ENCODE results near the gene KRTAP4-11.
"Not testable (repeated sequence)": the region's sequence is repeated elsewhere in the genome, so short reads cannot be mapped to it uniquely, and the experiment has no call there.

The KRTAP4-11 gene

GRCh38 chr17:41123991-41124371 is 5.8 kb upstream of the KRTAP4-11 start, which contains the start of gene KRTAP4-12:
KRTAP4-12 (minus strand) TSS chr17:41124182; CDS start chr17:41124122, 60 bp downstream.
- DNase-seq (ENCODE audit: low read depth in 2 of 2), result not testable (repeated sequence)

- not testable (repeated sequence) for DNase-seq (ENCODE audit: low read depth in 2 of 2)
These were observed 5.3 kb upstream of the KRTAP4-11 start for GRCh38 chr17:41123292-41123990.

GRCh38 chr17:41121742-41122141 is 3.6 kb upstream of the KRTAP4-11 start:
- no peak for DNase-seq (ENCODE audit: low read depth in 2 of 2)

GRCh38 chr17:41119696-41120690 is 1.8 kb upstream of the KRTAP4-11 start:
- not testable (repeated sequence) for DNase-seq (ENCODE audit: low read depth in 2 of 2)

GRCh38 chr17:41118721-41119120 is 548 bp upstream of the KRTAP4-11 start:
- DNase-seq (ENCODE audit: low read depth in 2 of 2), result no peak

- peak; percentile 24 to 33 for DNase-seq (ENCODE audit: low read depth in 2 of 2)
These were observed 1.9 kb downstream of the KRTAP4-11 start for GRCh38 chr17:41116297-41116696.

GRCh38 chr17:41111151-41111885 is 6.9 kb downstream of the KRTAP4-11 start:
- no peak for DNase-seq (ENCODE audit: low read depth in 2 of 2)

- not testable (repeated sequence) for DNase-seq (ENCODE audit: low read depth in 2 of 2)
These were observed 9.3 kb downstream of the KRTAP4-11 start for GRCh38 chr17:41108728-41109386.

GRCh38 chr17:41107941-41108450 is 10.2 kb downstream of the KRTAP4-11 start:
- no peak for DNase-seq (ENCODE audit: low read depth in 2 of 2)

GRCh38 chr17:41105347-41105746 is 12.8 kb downstream of the KRTAP4-11 start, which contains the start of gene KRTAP4-9:
KRTAP4-9 (plus strand) TSS chr17:41105389; CDS start chr17:41105389, 0 bp downstream.
- not testable (repeated sequence) for DNase-seq (ENCODE audit: low read depth in 2 of 2)

- peak; percentile 54 to 61 for DNase-seq (ENCODE audit: low read depth in 2 of 2)
These were observed 13.7 kb downstream of the KRTAP4-11 start for GRCh38 chr17:41104386-41105038.

- no peak for DNase-seq (ENCODE audit: low read depth in 2 of 2)
These were observed 14.3 kb downstream of the KRTAP4-11 start for GRCh38 chr17:41103896-41104295.

- no peak for DNase-seq (ENCODE audit: low read depth in 2 of 2)
These were observed 16.4 kb downstream of the KRTAP4-11 start, which contains the start of gene KRTAP4-16 for GRCh38 chr17:41101586-41102259. KRTAP4-16 (minus strand) TSS chr17:41102209; CDS start chr17:41102209, 0 bp downstream.

- peak; percentile 68 to 69 for DNase-seq (ENCODE audit: low read depth in 2 of 2)
These were observed 18.3 kb downstream of the KRTAP4-11 start for GRCh38 chr17:41099682-41100480.

GRCh38 chr17:41098481-41098880 is 19.7 kb downstream of the KRTAP4-11 start:
- DNase-seq (ENCODE audit: low read depth in 2 of 2), result no peak

- DNase-seq (ENCODE audit: low read depth in 2 of 2), result no peak
These were observed 20.1 kb downstream of the KRTAP4-11 start, which contains the start of gene KRTAP4-8 for GRCh38 chr17:41098042-41098441. KRTAP4-8 (minus strand) TSS chr17:41098142; CDS start chr17:41098084, 58 bp downstream.

- DNase-seq (ENCODE audit: low read depth in 2 of 2), result no peak
These were observed 22.1 kb downstream of the KRTAP4-11 start for GRCh38 chr17:41096055-41096454.

GRCh38 chr17:41088760-41089352 is 29.3 kb downstream of the KRTAP4-11 start:
- not testable (repeated sequence) for DNase-seq (ENCODE audit: low read depth in 2 of 2)

Measured in fibroblast of skin of left quadriceps (primary cell).